ENCODE results near the gene PTTG1. TPM values are rescaled to one million over a fixed set of nuclear protein-coding genes. Genes with fewer than 3 reads are reported as not detected.

Gene PTTG1
- total RNA-seq, 1 donor from 2014 or later, result 2.6 TPM

GRCh38 chr5:160473681-160474080 is 52.0 kb downstream of the PTTG1 start:
- no peak for DNase-seq (ENCODE audit: low spot score)

- no peak for DNase-seq (ENCODE audit: low spot score)
Measured at GRCh38 chr5:160474084-160474483, 52.4 kb downstream of the PTTG1 start.

GRCh38 chr5:160475864-160476438 is 54.3 kb downstream of the PTTG1 start:
- DNase-seq (ENCODE audit: low spot score), result no peak

- no peak for DNase-seq (ENCODE audit: low spot score)
Measured at GRCh38 chr5:160477266-160477970, 55.8 kb downstream of the PTTG1 start.

GRCh38 chr5:160478163-160478562 is 56.5 kb downstream of the PTTG1 start:
- DNase-seq (ENCODE audit: low spot score), result no peak

Other genes starting within 250 kb of the PTTG1 start
- 6.2 TPM for gene FABP6, start 192.3 kb upstream of the PTTG1 start, total RNA-seq
- 12.4 TPM for gene CCNJL, start 109.3 kb upstream of the PTTG1 start, total RNA-seq
- gene C1QTNF2, start 51.2 kb upstream of the PTTG1 start, total RNA-seq, result 3.8 TPM
- gene FAM200C, start 21.8 kb upstream of the PTTG1 start, total RNA-seq, result 5.3 TPM
- 34.2 TPM for gene SLU7, start 2.8 kb upstream of the PTTG1 start, total RNA-seq

Measured in ureter (tissue), 1 donor.